HepG2 (cell line): ENCODE measurements around the gene GPER1. TPM values are rescaled to one million over a fixed set of nuclear protein-coding genes. Genes with fewer than 3 reads are reported as not detected.

Source experiments
- ATF5 ChIP-seq: sonication (generic); formaldehyde crosslinking; IDR thresholded peaks from 2 replicates; pipeline ENCODE4 v1.4.0; 2020; ENCODE audit warnings: mild to moderate bottlenecking, low read depth, missing genetic modification reagents
- GTF3A ChIP-seq: sonication (generic); formaldehyde crosslinking; conservative IDR thresholded peaks from 2 replicates; pipeline ENCODE4 v1.4.0; 2020; ENCODE audit warnings: mild to moderate bottlenecking, missing genetic modification reagents
- HNF1B ChIP-seq: sonication (generic); formaldehyde crosslinking; IDR thresholded peaks from 2 replicates; pipeline ENCODE4 v1.5.1; 2020; ENCODE audit warnings: mild to moderate bottlenecking, moderate library complexity, missing genetic modification reagents
- KLF11 ChIP-seq: IDR thresholded peaks from 2 replicates; pipeline ENCODE4 v1.6.1; 2016; ENCODE audit warnings: missing compliant biosample characterization
- SMARCC2 ChIP-seq: fragments of 450-650 bp; IDR thresholded peaks from 2 replicates; pipeline ENCODE4 v1.6.1; 2017; ENCODE audit warnings: antibody characterized with exemption, mild to moderate bottlenecking
- SUZ12 ChIP-seq: fragments of 150-350 bp; IDR thresholded peaks from 2 replicates; pipeline ENCODE4 v1.6.1; 2014; ENCODE audit warnings: low read depth, low read length
- ZC3H4 ChIP-seq: sonication (generic); formaldehyde crosslinking; IDR thresholded peaks from 2 replicates; pipeline ENCODE4 v1.4.0; 2020; ENCODE audit warnings: missing genetic modification reagents, borderline replicate concordance
- ZNF484 ChIP-seq: sonication (generic); formaldehyde crosslinking; IDR thresholded peaks from 2 replicates; pipeline ENCODE4 v1.5.1; 2020; ENCODE audit warnings: mild to moderate bottlenecking, low read depth, missing genetic modification reagents, borderline replicate concordance
- ZNF503 ChIP-seq: sonication (generic); formaldehyde crosslinking; IDR thresholded peaks from 2 replicates; pipeline ENCODE4 v1.4.0; 2020; ENCODE audit warnings: missing genetic modification reagents
- ZNF720 ChIP-seq: sonication (generic); formaldehyde crosslinking; IDR thresholded peaks from 2 replicates; pipeline ENCODE4 v1.4.0; 2020; ENCODE audit warnings: missing genetic modification reagents
- ZNF768 ChIP-seq: sonication (generic); formaldehyde crosslinking; IDR thresholded peaks from 2 replicates; pipeline ENCODE4 v1.4.0; 2020; ENCODE audit warnings: missing genetic modification reagents
- ZNF772 ChIP-seq: sonication (generic); formaldehyde crosslinking; IDR thresholded peaks from 2 replicates; pipeline ENCODE4 v1.5.0; 2020; ENCODE audit warnings: mild to moderate bottlenecking, missing genetic modification reagents
- ZSCAN20 ChIP-seq: sonication (generic); formaldehyde crosslinking; IDR thresholded peaks from 2 replicates; pipeline ENCODE4 v1.4.0; 2020; ENCODE audit warnings: missing genetic modification reagents, mild to moderate bottlenecking, borderline replicate concordance
- polyA plus RNA-seq, 8 experiments: library from polyadenylated mRNA; depleted of rRNA in 3 of 8; stranded (reverse) in 7 of 8; unstranded in 1 of 8; fragments of >200 nt; fragmentation: Illumina TruSeq in 4 of 8; extraction: Trizol in 4 of 8; gene quantifications; 2 replicates each; pipeline versions ENCODE4 v1.2.1 to v1.2.3, GENCODE V29; 2011 to 2016; ENCODE audit warnings: low read depth in 4 of 8, missing spikeins in 1 of 8, mixed read lengths in 1 of 8; ENCODE audit not compliant: insufficient read depth in 1 of 8
- total RNA-seq, 5 experiments: library from RNA; depleted of rRNA; stranded (reverse); fragments of >200 nt; fragmentation: Illumina TruSeq; extraction: Trizol; gene quantifications; 2 replicates each; pipeline ENCODE4 v1.2.3, GENCODE V29; 2016; ENCODE audit warnings: low read depth in 1 of 5
- TF ChIP-seq, protein P1 (sequence below): sonication (generic); formaldehyde crosslinking; IDR thresholded peaks from 2 replicates; pipeline ENCODE4 v1.4.0; 2020; ENCODE audit warnings: missing genetic modification reagents, borderline replicate concordance
- TF ChIP-seq, protein P2 (sequence below): sonication (generic); formaldehyde crosslinking; IDR thresholded peaks from 2 replicates; pipeline ENCODE4 v1.5.0; 2020; ENCODE audit warnings: mild to moderate bottlenecking, missing genetic modification reagents
- TF ChIP-seq, protein P3 (sequence below): sonication (generic); formaldehyde crosslinking; IDR thresholded peaks from 2 replicates; pipeline ENCODE4 v1.4.0; 2020; ENCODE audit warnings: low read depth, mild to moderate bottlenecking, missing genetic modification reagents

Gene GPER1
- total and polyA plus RNA-seq, 2 of the 13 experiments (the other 11 are each of a cell fraction or from before 2014, with no cell fraction given), result 12.7 to 19.7 TPM

- TF ChIP-seq ZNF503, result 0 out of 2 replicates have a peak, but pooled peaks have one; percentile 9
- no peak for TF ChIP-seq KLF11 (CRISPR knock-in tag)
- no peak for TF ChIP-seq ATF5
- peak; percentile 48; the same call in 1 of the 2 replicates for TF ChIP-seq ZNF768 (CRISPR knock-in tag)
- TF ChIP-seq ZC3H4 (CRISPR knock-in tag), result no peak
- no peak; the same call in 1 of the 2 replicates for TF ChIP-seq ZNF772 (CRISPR knock-in tag)
- 0 out of 2 replicates have a peak, but pooled peaks have one; percentile 35 for TF ChIP-seq ZSCAN20 (CRISPR knock-in tag)
- TF ChIP-seq GTF3A (CRISPR knock-in tag), result no peak
- no peak for TF ChIP-seq ZNF484 (CRISPR knock-in tag)
- TF ChIP-seq, protein P1, sequence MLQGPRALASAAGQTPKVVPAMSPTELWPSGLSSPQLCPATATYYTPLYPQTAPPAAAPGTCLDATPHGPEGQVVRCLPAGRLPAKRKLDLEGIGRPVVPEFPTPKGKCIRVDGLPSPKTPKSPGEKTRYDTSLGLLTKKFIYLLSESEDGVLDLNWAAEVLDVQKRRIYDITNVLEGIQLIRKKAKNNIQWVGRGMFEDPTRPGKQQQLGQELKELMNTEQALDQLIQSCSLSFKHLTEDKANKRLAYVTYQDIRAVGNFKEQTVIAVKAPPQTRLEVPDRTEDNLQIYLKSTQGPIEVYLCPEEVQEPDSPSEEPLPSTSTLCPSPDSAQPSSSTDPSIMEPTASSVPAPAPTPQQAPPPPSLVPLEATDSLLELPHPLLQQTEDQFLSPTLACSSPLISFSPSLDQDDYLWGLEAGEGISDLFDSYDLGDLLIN, result no peak
- TF ChIP-seq, protein P2, sequence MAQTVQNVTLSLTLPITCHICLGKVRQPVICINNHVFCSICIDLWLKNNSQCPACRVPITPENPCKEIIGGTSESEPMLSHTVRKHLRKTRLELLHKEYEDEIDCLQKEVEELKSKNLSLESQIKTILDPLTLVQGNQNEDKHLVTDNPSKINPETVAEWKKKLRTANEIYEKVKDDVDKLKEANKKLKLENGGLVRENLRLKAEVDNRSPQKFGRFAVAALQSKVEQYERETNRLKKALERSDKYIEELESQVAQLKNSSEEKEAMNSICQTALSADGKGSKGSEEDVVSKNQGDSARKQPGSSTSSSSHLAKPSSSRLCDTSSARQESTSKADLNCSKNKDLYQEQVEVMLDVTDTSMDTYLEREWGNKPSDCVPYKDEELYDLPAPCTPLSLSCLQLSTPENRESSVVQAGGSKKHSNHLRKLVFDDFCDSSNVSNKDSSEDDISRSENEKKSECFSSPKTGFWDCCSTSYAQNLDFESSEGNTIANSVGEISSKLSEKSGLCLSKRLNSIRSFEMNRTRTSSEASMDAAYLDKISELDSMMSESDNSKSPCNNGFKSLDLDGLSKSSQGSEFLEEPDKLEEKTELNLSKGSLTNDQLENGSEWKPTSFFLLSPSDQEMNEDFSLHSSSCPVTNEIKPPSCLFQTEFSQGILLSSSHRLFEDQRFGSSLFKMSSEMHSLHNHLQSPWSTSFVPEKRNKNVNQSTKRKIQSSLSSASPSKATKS, result no peak
- TF ChIP-seq ZNF720 (CRISPR knock-in tag), result no peak
- TF ChIP-seq, protein P3, sequence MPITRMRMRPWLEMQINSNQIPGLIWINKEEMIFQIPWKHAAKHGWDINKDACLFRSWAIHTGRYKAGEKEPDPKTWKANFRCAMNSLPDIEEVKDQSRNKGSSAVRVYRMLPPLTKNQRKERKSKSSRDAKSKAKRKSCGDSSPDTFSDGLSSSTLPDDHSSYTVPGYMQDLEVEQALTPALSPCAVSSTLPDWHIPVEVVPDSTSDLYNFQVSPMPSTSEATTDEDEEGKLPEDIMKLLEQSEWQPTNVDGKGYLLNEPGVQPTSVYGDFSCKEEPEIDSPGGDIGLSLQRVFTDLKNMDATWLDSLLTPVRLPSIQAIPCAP (CRISPR knock-in tag), result no peak
- no peak for TF ChIP-seq SMARCC2
- peak; percentile 51; the same call in 1 of the 2 replicates for TF ChIP-seq HNF1B (CRISPR knock-in tag)
- no peak for TF ChIP-seq SUZ12
Measured at GRCh38 chr7:1044189-1045068, 43.5 kb upstream of the GPER1 start, which contains the start of gene GPR146 (continued).
